Measurements from ENCODE around the gene RUBCN. TPM values are rescaled to one million over a fixed set of nuclear protein-coding genes. Genes with fewer than 3 reads are reported as not detected.

The RUBCN gene
- total RNA-seq, 4 donors from 2014 or later = 8.2 to 36.4 (median 13.9) TPM

GRCh38 chr3:197758512-197758911 is 21.8 kb upstream of the RUBCN start:
- Histone ChIP-seq H3K36me3 (no peaks in the 10 kb centered on the region), H3K9me3 (no peaks in the 10 kb centered on the region), H3K4me3 (no peak overlapping the region), H3K27me3 (no peaks in the 10 kb centered on the region), H3K4me1 (no peaks in the 10 kb centered on the region), H3K27ac (no peak overlapping the region)
- DNase-seq = no peak
- TF ChIP-seq CTCF (IDR thresholded peaks at IDR 0.05) = no peak
- intact Hi-C loops (cut with DNase I; ENCODE audit: low total_unique reads) = no loop called here

GRCh38 chr3:197756704-197757103 is 20.0 kb upstream of the RUBCN start:
- intact Hi-C loops (cut with DNase I; ENCODE audit: low total_unique reads) = no loop called here
- no peaks in the 10 kb centered on the region for H3K36me3 ChIP-seq
- DNase-seq = no peak
- no peaks in the 10 kb centered on the region for H3K27me3 ChIP-seq
- H3K9me3 ChIP-seq = no peaks in the 10 kb centered on the region
- peaks cover 5% of the 10 kb centered on the region in 2 donors for H3K4me1 ChIP-seq
- TF ChIP-seq POLR2A (IDR thresholded peaks at IDR 0.05) (no peak), CTCF (IDR thresholded peaks at IDR 0.05) (no peak)
- no peak overlapping the region for H3K27ac ChIP-seq
- no peak overlapping the region for H3K4me3 ChIP-seq

DNA sequence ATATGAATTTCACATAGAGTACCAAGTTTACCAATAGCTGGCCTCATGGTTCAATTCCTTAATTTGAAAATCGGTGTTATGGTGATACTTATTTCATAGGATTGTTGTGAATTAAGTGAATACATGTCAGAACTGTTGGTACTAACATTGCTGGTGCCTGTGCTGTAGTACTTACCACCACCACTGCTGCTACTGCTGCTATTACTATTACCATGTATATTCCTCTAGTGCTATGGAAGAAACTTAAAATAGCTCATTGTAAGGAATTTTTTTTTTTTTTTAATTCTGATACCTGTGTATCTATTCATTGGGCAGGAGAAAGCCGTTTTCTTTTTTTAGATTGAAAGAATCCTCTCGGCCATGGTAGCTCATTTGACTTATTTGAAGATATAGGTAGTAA is 16.6 kb upstream of the RUBCN start:
- intact Hi-C loops (cut with DNase I; ENCODE audit: low total_unique reads) = no loop called here
- Histone ChIP-seq H3K4me3 (no peak overlapping the region), H3K4me1 (peaks cover 9 to 10% of the 10 kb centered on the region in 2 donors), H3K9me3 (no peaks in the 10 kb centered on the region), H3K27ac (no peak overlapping the region), H3K27me3 (no peaks in the 10 kb centered on the region), H3K36me3 (no peaks in the 10 kb centered on the region)
- TF ChIP-seq POLR2A (IDR thresholded peaks at IDR 0.05) = no peak
- no peak for DNase-seq

DNA sequence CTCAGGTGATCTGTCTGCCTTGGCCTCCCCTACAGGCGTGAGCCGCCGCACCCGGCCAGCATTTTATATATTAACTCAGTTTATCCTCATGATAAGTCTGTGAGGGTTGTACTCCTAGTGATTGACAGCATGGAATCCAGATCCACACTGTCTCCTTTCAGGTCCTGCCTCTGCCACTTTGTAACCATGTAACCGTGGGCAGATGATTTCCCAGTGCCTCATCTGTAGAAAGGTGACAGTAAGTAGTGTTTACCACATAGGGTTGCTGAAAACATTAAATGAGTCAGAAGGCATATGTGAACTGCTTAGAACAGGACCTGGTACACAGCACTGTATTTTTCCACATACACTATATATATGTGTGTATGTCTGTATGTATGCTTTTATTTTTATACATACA is 15.4 kb upstream of the RUBCN start:
- Histone ChIP-seq H3K27ac (peak overlapping the region; percentile 95 to 96), H3K4me1 (peaks cover 9 to 10% of the 10 kb centered on the region in 2 donors), H3K27me3 (no peaks in the 10 kb centered on the region), H3K4me3 (peak overlapping the region in 1 of 2 donors; percentile 74), H3K9me3 (no peaks in the 10 kb centered on the region), H3K36me3 (no peaks in the 10 kb centered on the region)
- no peak for TF ChIP-seq CTCF (IDR thresholded peaks at IDR 0.05)
- no peak for TF ChIP-seq POLR2A (IDR thresholded peaks at IDR 0.05)
- intact Hi-C loops (cut with DNase I; ENCODE audit: low total_unique reads) = no loop called here
- no peak for DNase-seq

- peaks cover 9 to 10% of the 10 kb centered on the region in 2 donors for H3K4me1 ChIP-seq
- intact Hi-C loops (cut with DNase I; ENCODE audit: low total_unique reads) = no loop called here
- H3K4me3 ChIP-seq = peak overlapping the region; percentile 69 to 74
- no peaks in the 10 kb centered on the region for H3K9me3 ChIP-seq
- peak; percentile 69 to 71 for DNase-seq
- H3K36me3 ChIP-seq = no peaks in the 10 kb centered on the region
- H3K27ac ChIP-seq = peak overlapping the region; percentile 95 to 96
- H3K27me3 ChIP-seq = no peaks in the 10 kb centered on the region
- TF ChIP-seq CTCF (IDR thresholded peaks at IDR 0.05) (peak in 1 of 4 experiments; percentile 10), POLR2A (IDR thresholded peaks at IDR 0.05) (no peak)
Measured at GRCh38 chr3:197750858-197751737, 14.4 kb upstream of the RUBCN start.
